ENCODE measurements around the gene PIM2.
"Not testable (repeated sequence)": the region's sequence is repeated elsewhere in the genome, so short reads cannot be mapped to it uniquely, and the experiment has no call there.

PIM2 gene

DNA sequence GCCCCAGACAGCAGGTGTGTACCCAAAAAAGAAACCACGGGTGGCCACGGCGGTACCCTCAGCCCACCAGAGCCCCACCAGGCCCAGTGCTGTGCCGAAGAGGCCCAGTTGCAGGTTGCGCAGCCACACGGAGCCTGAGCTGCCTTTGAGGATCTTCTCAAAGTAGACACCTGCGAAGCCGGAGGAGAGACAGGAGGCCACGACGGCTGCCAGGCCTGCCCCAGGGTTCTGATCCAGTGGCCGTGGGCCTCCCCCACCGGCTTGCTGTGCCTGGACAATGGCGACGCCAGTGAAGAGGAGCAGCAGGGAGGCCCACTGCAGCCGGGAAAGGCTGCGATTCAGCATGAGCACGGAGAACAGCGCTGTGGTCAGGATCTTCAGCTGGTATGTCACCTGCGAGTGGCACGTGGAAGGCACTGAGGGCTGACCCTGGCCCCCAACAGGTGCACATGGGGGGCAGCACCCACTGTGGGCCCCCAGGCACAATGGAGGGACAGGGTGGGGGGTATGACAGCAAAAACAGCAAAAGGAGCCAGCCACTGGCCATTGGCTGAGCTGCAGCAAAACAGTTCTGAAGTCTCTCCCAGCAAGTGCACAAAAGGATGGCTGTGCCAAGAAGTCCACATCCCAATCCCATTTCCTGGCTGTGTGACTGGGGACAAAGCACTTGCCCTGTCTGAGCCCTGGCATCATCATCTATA, 13.6 kb downstream of the PIM2 start:
- DNase-seq (ENCODE audit: low read depth) = no peak

- DNase-seq (ENCODE audit: low read depth) = no peak
Measured at GRCh38 chrX:48904626-48905025, 14.2 kb downstream of the PIM2 start.

GRCh38 chrX:48904180-48904579, 14.6 kb downstream of the PIM2 start:
- DNase-seq (ENCODE audit: low read depth) = no peak

DNA sequence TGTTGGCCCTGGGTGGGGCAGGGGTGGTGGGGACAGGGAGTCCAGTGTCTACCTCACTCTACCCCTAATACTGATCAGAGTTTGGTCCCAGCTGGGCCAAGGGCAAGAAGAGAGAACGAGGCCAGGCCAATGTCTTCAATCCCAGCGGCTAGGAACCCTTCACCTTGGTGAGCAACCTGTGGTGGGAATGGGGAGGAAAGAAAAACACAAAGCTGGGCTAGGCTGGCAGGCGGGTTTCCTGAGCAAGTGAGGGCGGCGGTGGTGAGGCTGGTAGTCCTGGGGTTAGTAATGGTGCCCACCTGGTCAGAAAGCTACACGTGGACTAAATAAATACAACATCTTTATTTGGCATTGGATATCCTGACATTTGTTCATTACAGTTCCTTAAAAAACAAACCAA, 15.5 kb downstream of the PIM2 start:
- DNase-seq (ENCODE audit: low read depth) = no peak

GRCh38 chrX:48902776-48903175, 16.0 kb downstream of the PIM2 start:
- DNase-seq (ENCODE audit: low read depth) = no peak

- DNase-seq (ENCODE audit: low read depth) = no peak
Measured at GRCh38 chrX:48902135-48902534, 16.7 kb downstream of the PIM2 start.

GRCh38 chrX:48901069-48901468, 17.8 kb downstream of the PIM2 start:
- no peak for DNase-seq (ENCODE audit: low read depth)

- no peak for DNase-seq (ENCODE audit: low read depth)
Measured at GRCh38 chrX:48899078-48899410, 19.8 kb downstream of the PIM2 start.

- peak; percentile 80 for DNase-seq (ENCODE audit: low read depth)
Measured at GRCh38 chrX:48897625-48898306, 21.1 kb downstream of the PIM2 start, which contains the start of the genes PQBP1 and TIMM17B. TSS of gene PQBP1 (plus strand) at chrX:48897930. CDS start at chrX:48898510, 580 bp downstream. TSS of gene TIMM17B (minus strand) at chrX:48897768. CDS start at chrX:48897749, 19 bp downstream.

- DNase-seq (ENCODE audit: low read depth) = peak; percentile 47
Measured at GRCh38 chrX:48897157-48897624, 21.6 kb downstream of the PIM2 start.

DNA sequence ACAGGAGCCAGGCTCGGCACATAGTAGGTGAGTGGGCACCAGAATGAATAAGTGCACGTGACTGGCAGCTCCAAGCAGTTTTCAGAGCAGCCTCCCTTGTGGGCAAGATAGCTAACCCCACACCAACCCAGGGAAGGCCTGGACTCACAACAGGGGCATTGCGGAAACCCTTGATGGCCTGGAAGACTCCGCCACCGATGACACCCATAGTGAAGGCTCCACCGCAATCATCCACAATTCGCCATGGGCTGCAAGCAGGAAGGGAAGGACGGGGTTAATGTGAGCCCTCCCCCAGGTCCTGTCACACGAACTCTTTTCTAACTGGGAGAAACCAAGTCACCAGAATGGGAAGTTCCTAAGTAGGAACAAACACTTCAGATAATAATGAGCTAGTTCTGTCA, 22.2 kb downstream of the PIM2 start:
- no peak for DNase-seq (ENCODE audit: low read depth)

DNA sequence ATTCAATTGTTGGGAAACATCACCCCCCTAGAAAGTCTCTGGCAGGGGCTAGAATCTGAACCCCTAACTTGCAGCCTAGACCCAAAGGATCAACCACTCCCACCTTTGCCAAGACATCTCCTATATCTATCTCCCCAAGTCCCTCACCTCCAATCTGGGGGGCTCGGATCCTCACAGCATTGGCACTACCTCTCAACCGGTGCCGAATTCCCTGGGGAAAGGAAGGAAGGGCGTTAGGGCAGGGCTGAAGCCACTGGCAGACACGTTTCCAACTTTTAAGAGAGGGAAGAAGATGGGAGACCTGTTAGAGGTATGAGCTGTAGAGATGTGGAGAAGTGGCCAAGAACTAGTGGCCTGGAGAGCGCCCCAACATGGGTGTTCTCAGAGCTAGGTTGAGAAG, 23.9 kb downstream of the PIM2 start:
- no peak for DNase-seq (ENCODE audit: low read depth)

GRCh38 chrX:48893556-48894348, 25.1 kb downstream of the PIM2 start:
- no peak for DNase-seq (ENCODE audit: low read depth)

DNA sequence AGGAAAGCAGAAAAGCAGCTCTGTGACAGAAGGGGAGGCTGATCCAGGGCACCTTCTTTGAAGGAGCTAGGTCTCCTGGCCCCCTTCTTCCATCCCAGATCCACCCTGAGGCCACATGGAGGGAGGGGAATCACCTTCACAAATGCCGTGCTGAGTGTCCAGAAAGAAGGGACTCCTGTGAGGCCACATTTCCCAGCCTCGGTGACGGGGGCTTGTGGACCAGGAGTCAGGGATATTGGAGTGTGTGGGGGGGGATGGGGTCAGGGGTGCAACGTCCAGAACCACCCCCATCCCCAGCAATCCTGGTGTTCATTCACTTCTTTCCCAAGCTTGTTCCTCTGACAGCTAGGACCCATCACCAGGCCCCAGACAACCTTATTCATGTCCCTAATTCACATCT, 25.9 kb downstream of the PIM2 start:
- no peak for DNase-seq (ENCODE audit: low read depth)

DNA sequence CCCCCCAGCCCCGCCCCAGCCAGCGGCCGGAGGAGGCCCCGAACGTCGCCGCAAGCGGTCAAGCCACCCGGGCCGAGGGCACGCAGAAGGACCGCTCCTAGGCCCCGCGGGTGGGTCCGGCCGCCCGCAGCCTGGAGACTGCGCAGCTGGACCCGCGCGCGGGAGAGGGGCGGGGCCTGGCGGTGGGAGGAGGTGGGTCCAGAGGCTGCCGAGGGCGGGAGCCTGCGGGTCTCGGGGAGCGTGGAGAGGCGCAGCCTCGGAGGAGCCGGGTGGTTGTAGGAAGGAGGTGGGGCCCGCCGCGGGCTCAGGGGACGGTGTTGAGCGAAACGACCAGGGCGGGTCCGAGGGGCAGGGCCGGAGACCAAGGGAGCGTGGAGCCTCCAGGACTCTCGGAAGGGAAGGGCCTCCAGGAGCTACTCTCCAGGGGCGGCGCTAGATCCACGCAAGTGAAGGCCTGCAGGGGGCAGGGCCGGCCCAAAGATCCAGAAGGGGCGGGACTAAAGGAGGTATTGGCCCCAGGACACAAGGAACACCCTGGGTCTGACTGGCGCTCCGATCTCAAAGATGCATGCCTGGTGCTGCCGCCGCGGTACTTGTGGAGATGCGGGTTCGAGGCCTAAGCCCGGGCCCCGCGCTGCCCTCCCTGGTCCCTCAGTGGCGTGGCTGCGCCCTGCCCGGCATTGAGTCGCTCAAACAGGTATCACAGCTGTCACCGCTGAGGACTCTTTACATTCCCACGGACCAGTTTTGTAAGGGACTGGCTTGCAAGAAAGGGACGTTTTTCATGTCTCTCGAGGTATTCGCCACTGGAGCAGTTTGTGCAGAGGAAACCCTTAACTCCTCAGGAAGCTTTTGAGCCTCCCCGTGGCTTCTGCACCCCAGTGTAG, 27.2 kb downstream of the PIM2 start:
- DNase-seq (ENCODE audit: low read depth) = peak; percentile 65

- DNase-seq (ENCODE audit: low read depth) = no peak
Measured at GRCh38 chrX:48890934-48891401, 27.9 kb downstream of the PIM2 start.

- no peak for DNase-seq (ENCODE audit: low read depth)
Measured at GRCh38 chrX:48890296-48890925, 28.4 kb downstream of the PIM2 start.

- not testable (repeated sequence) for DNase-seq (ENCODE audit: low read depth)
Measured at GRCh38 chrX:48886586-48886985, 32.2 kb downstream of the PIM2 start.

- no peak for DNase-seq (ENCODE audit: low read depth)
Measured at GRCh38 chrX:48883729-48884128, 35.1 kb downstream of the PIM2 start.

DNA sequence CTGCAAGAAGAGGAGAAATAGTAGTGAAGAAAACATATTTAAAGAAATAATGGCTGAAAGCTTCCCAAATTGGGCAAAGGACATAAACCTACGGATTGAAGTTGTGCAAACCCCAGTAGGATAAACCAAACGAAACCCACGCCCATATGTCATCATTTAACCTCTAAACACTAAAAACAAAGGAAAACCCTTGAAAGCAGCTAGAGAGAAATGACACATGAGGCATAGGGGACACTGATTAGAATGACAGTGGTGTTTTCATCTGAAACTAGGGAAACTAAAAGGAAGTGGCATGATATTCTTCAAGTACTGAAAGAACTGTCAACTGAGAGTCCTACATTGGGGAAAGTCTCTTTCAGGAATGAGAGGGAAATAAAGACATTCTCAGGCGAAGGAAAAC, 41.9 kb downstream of the PIM2 start:
- DNase-seq (ENCODE audit: low read depth) = not testable (repeated sequence)

DNA sequence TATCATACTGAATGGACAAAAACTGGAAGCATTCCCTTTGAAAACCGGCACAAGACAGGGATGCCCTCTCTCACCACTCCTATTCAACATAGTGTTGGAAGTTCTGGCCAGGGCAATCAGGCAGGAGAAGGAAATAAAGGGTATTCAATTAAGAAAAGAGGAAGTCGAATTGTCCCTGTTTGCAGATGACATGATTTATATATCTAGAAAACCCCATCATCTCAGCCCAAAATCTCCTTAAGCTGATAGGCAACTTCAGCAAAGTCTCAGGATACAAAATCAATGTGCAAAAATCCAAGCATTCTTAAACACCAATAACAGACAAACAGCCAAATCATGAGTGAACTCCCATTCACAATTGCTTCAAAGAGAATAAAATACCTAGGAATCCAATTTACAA, 46.8 kb downstream of the PIM2 start:
- DNase-seq (ENCODE audit: low read depth) = not testable (repeated sequence)

Measured in activated T-helper 9 cell treated with anti-CD3 and anti-CD28 coated beads, Interleukin-2, amount 50 U/mL, for 16 hours (primary cell).